D721Med (cell line): ENCODE data around the gene GGNBP2.

Experiments
- DNase-seq: peaks from one replicate; pipeline ENCODE4 v3.0.0; 2011; ENCODE audit warnings: low spot score; ENCODE audit not compliant: insufficient read length
- FAIRE-seq: peaks from 2 replicates; lab custom pipeline; 2011; peaks lifted over from hg19 to GRCh38; lab: Jason Lieb, UNC
- CTCF ChIP-seq: IDR thresholded peaks from 2 replicates; pipeline ENCODE4 v1.5.1; 2012; ENCODE audit warnings: mild to moderate bottlenecking, control low read depth; ENCODE audit not compliant: insufficient read depth; ENCODE audit errors: missing control alignments

Gene GGNBP2, protein sequence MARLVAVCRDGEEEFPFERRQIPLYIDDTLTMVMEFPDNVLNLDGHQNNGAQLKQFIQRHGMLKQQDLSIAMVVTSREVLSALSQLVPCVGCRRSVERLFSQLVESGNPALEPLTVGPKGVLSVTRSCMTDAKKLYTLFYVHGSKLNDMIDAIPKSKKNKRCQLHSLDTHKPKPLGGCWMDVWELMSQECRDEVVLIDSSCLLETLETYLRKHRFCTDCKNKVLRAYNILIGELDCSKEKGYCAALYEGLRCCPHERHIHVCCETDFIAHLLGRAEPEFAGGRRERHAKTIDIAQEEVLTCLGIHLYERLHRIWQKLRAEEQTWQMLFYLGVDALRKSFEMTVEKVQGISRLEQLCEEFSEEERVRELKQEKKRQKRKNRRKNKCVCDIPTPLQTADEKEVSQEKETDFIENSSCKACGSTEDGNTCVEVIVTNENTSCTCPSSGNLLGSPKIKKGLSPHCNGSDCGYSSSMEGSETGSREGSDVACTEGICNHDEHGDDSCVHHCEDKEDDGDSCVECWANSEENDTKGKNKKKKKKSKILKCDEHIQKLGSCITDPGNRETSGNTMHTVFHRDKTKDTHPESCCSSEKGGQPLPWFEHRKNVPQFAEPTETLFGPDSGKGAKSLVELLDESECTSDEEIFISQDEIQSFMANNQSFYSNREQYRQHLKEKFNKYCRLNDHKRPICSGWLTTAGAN

DNA sequence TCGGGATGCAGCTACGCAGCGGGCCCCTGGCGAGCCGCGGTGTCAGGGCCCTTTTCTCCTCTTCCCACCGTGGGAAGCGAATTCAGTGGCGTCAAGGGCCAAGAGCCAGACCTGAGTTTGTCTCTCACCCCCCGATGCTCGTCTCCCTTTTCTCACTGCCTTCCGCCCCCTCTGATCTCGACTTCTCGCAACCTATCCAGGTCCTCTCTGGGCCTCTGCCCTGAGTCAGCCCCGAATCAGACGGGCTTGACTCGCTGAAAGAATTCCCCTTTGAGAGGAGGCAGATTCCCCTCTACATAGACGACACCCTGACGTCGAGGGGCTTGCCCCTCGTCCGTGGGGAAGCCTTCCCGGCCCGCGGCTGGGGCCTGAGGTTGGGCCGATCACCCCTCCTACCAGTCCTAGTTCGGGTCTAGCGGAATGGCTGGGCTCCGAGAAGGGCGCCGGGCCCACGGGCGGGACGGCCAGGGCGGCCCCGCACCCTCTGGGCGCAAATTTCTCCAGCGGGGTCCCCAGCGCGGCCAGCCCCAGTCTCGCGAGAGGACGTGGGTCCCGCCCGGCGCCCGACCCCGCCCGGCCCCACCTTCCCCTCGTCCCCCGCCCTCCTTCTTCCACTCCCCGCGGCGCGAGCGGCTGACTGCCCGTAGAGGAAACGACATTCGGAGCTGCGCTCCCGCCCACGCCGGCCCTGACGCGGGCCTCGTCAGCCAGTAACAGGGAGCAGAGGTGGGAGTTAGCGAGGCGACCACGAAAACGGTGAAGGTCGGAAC, at the start of gene GGNBP2:
Gene GGNBP2, plus strand, starts transcription at position 613 of the 770 bp plus-strand sequence. CDS start 806 bp downstream, outside the sequence.
- DNase-seq, result peak; percentile 55
- TF ChIP-seq CTCF, result no peak
- FAIRE-seq, result no peak

GRCh38 chr17:36495076-36495578, 49.6 kb upstream of the GGNBP2 start:
- DNase-seq (no peak), FAIRE-seq (no peak)
- no peak for TF ChIP-seq CTCF

- TF ChIP-seq CTCF, result no peak
- DNase-seq (no peak), FAIRE-seq (no peak)
These were observed 48.5 kb upstream of the GGNBP2 start for GRCh38 chr17:36496018-36496789.

GRCh38 chr17:36498155-36498554, 46.6 kb upstream of the GGNBP2 start:
- DNase-seq, result no peak
- FAIRE-seq, result no peak
- TF ChIP-seq CTCF, result no peak

- FAIRE-seq, result no peak
- DNase-seq, result no peak
- TF ChIP-seq CTCF, result no peak
These were observed 46.0 kb upstream of the GGNBP2 start for GRCh38 chr17:36498560-36499300.

- FAIRE-seq, result no peak
- no peak for DNase-seq
- no peak for TF ChIP-seq CTCF
These were observed 43.9 kb upstream of the GGNBP2 start for GRCh38 chr17:36500745-36501225.
